ENCODE data around the gene NRARP.

DNA sequence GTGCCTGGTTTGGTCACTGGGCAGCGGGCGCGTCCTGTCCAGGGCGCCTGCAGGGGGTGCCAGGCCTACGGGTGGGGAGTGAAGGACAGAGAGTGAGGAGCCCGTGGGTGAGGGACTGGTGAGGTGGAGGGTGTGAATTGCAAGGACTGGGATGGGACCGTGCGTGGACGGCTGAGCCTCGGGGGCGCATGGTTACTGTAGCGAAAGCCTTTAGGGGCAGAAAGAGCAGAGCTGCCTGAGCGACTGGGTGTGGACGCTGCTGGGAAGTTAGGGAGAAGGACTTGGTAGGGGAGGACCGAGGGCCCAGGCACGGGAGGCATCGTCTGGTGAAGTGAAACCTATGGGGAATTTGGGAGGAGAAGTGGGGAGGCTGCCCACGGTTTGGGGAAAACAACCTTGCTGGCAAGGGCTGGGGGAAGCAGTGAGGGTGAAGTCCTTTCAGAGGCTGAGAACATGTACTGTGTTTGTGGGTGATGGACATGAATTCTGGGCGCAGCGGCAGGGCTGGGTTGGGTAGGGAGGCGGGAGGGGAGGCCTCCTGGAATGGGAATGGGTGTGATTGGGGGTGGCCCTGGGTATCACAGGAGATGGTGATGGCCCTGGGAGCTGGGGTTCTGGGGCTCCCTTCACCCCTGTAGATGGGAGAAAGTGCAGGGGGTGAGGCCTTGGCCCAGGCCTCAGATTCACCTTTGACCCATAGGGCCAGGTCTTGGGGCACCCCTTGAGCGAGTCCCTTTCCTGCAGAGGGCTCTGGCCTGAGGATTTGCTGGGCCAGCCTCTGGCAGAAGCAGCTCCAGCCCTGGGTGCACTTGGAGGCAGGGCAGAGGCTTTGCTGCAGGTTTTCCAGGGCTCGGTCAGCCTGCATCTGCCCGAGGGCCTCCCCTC is 26.2 kb downstream of the NRARP start:
- TF ChIP-seq ZBTB14 (CRISPR knock-in tag; IDR thresholded peaks at IDR 0.05), result no peak
- no peak for TF ChIP-seq NFRKB (IDR thresholded peaks at IDR 0.05)
- no peak for TF ChIP-seq FOSL1 (CRISPR knock-in tag; IDR thresholded peaks at IDR 0.05; ENCODE audit: borderline replicate concordance)
- TF ChIP-seq HOXA7 (CRISPR knock-in tag; IDR thresholded peaks at IDR 0.05), result no peak
- no peak for TF ChIP-seq TCF12 (IDR thresholded peaks at IDR 0.05)
- TF ChIP-seq TCF12 (CRISPR knock-in tag; IDR thresholded peaks at IDR 0.05), result no peak
- 0 out of 2 replicates have a peak, but pooled peaks have one; percentile 21 for TF ChIP-seq CTCF (CRISPR knock-in tag; IDR thresholded peaks at IDR 0.05)
- TF ChIP-seq EZH2 (conservative IDR thresholded peaks at IDR 0.05; ENCODE audit: low read depth, low read length), result no peak
- TF ChIP-seq SP2 (CRISPR knock-in tag; IDR thresholded peaks at IDR 0.05), result no peak
- TF ChIP-seq GZF1 (CRISPR knock-in tag; IDR thresholded peaks at IDR 0.05), result no peak
